SK-N-SH (cell line): ENCODE measurements around the gene LRSAM1. TPM values are rescaled to one million over a fixed set of nuclear protein-coding genes. Genes with fewer than 3 reads are reported as not detected.
A peak's percentile ranks its signal among the peaks of the same experiment; 100 is the strongest.

Experiments
- CTCF ChIA-PET: fragments of 300-600, 350-600 bp; formaldehyde crosslinking; extraction: SDS; loops from one replicate; lab custom pipeline; 2021; lab: Yijun Ruan, JAX
- POLR2A ChIA-PET: fragments of 350-600 bp; sonication (Branson Sonifier 250); formaldehyde crosslinking; extraction: SDS; loops from one replicate; lab custom pipeline; 2020; ENCODE audit warnings: antibody characterized with exemption, inconsistent platforms; lab: Yijun Ruan, JAX
- DNase-seq: peaks from one replicate; pipeline ENCODE4 v3.0.0; 2012
- H2AFZ ChIP-seq: fragments of 200-600 bp; sonication (generic); 2 replicates; pipeline ENCODE4 v1.8.1; 2016; ENCODE audit warnings: antibody characterized with exemption, mild to moderate bottlenecking, low read depth
- H3F3A ChIP-seq: fragments of 200-600 bp; sonication (generic); replicated peaks from 2 replicates; pipeline ENCODE3; 2016; ENCODE audit warnings: antibody characterized with exemption, mild to moderate bottlenecking; ENCODE audit not compliant: insufficient read depth
- H3K27ac ChIP-seq, 2 experiments: fragments of 200-500 bp in 1 of 2; fragments of 200-600 bp in 1 of 2; sonication (Bioruptor generic) in 1 of 2; sonication (generic), shearing (Covaris generic) in 1 of 2; 2 replicates each; pipeline versions ENCODE4 v1.5.1 to v1.6.1; 2014 to 2016; ENCODE audit warnings: low read depth in 2 of 2, inconsistent platforms in 1 of 2, low read length in 1 of 2, mild to moderate bottlenecking in 1 of 2, mixed read lengths in 1 of 2
- H3K27me3 ChIP-seq: fragments of 200-600 bp; sonication (generic), shearing (Covaris generic); 2 replicates; pipeline ENCODE4 v1.6.1; 2016; ENCODE audit warnings: mixed run types; ENCODE audit not compliant: insufficient read depth
- H3K36me3 ChIP-seq, 2 experiments: fragments of 200-500 bp in 1 of 2; fragments of 200-600 bp in 1 of 2; sonication (Bioruptor generic) in 1 of 2; sonication (generic) in 1 of 2; replicated peaks in 1 of 2; 2 replicates each; pipeline versions ENCODE3 to v1.5.1; 2014 to 2016; ENCODE audit warnings: low read length in 1 of 2, mild to moderate bottlenecking in 1 of 2; ENCODE audit not compliant: insufficient read depth in 2 of 2, control insufficient read depth in 1 of 2
- H3K4me1 ChIP-seq, 2 experiments: fragments of 200-500 bp in 1 of 2; fragments of 200-600 bp in 1 of 2; sonication (Bioruptor generic) in 1 of 2; sonication (generic), shearing (Covaris generic) in 1 of 2; 2 replicates each; pipeline versions ENCODE4 v1.5.1 to v1.6.1; 2014 to 2016; ENCODE audit warnings: low read depth in 1 of 2, low read length in 1 of 2, mixed run types in 1 of 2; ENCODE audit not compliant: insufficient read depth in 2 of 2, control insufficient read depth in 1 of 2
- H3K4me2 ChIP-seq: fragments of 200-600 bp; sonication (generic), shearing (Covaris generic); 2 replicates; pipeline ENCODE4 v1.6.1; 2017; ENCODE audit warnings: mixed run types
- H3K4me3 ChIP-seq, 2 experiments: fragments of 200-500 bp in 1 of 2; fragments of 200-600 bp in 1 of 2; sonication (Bioruptor generic) in 1 of 2; sonication (generic), shearing (Covaris generic) in 1 of 2; 2 replicates each; pipeline versions ENCODE4 v1.5.1 to v1.8.1; 2014 to 2016; ENCODE audit warnings: low read depth in 2 of 2, inconsistent platforms in 1 of 2, low read length in 1 of 2, mild to moderate bottlenecking in 1 of 2, mixed read lengths in 1 of 2, moderate library complexity in 1 of 2
- H3K79me2 ChIP-seq: fragments of 200-600 bp; sonication (generic); 2 replicates; pipeline ENCODE4 v1.8.1; 2017; ENCODE audit warnings: mild to moderate bottlenecking; ENCODE audit not compliant: insufficient read depth
- H3K9ac ChIP-seq: fragments of 200-600 bp; sonication (generic); 2 replicates; pipeline ENCODE4 v1.6.1; 2017; ENCODE audit warnings: mixed run types
- H3K9me2 ChIP-seq: fragments of 200-600 bp; sonication (generic); 2 replicates; pipeline ENCODE4 v1.6.1; 2017; ENCODE audit warnings: mixed run types
- H3K9me3 ChIP-seq: fragments of 200-600 bp; sonication (generic); 2 replicates; pipeline ENCODE4 v1.6.1; 2017; ENCODE audit warnings: mixed run types, mild to moderate bottlenecking, moderate library complexity
- H4K20me1 ChIP-seq: fragments of 200-600 bp; sonication (generic); 2 replicates; pipeline ENCODE4 v1.6.1; 2017; ENCODE audit warnings: mild to moderate bottlenecking, mixed run types; ENCODE audit not compliant: insufficient read depth
- CHD2 ChIP-seq: fragments of 150-350 bp; IDR thresholded peaks from 2 replicates; pipeline ENCODE4 v1.6.1; 2018; ENCODE audit warnings: low read length; ENCODE audit not compliant: partially characterized antibody
- CTCF ChIP-seq: fragments of 200-600 bp; sonication (generic); IDR thresholded peaks from 2 replicates; pipeline ENCODE4 v1.6.1; 2017; ENCODE audit warnings: antibody characterized with exemption, mild to moderate bottlenecking, moderate library complexity
- FOSL2 ChIP-seq: IDR thresholded peaks from 2 replicates; pipeline ENCODE4 v1.4.0; 2012; ENCODE audit warnings: low read depth, mild to moderate bottlenecking, moderate library complexity, borderline replicate concordance
- FOXM1 ChIP-seq: IDR thresholded peaks from 2 replicates; pipeline ENCODE4 v1.4.0; 2012; ENCODE audit warnings: low read depth, mild to moderate bottlenecking
- GABPA ChIP-seq: IDR thresholded peaks from 2 replicates; pipeline ENCODE4 v1.4.0; 2012; ENCODE audit warnings: low read depth, mild to moderate bottlenecking
- GATA2 ChIP-seq: sonication (generic); formaldehyde crosslinking; IDR thresholded peaks from 2 replicates; pipeline ENCODE4 v1.5.0; 2020; ENCODE audit warnings: mild to moderate bottlenecking, missing genetic modification reagents
- JUND ChIP-seq: IDR thresholded peaks from 2 replicates; pipeline ENCODE4 v1.4.0; 2012
- MAX ChIP-seq: IDR thresholded peaks from 2 replicates; pipeline ENCODE4 v1.4.0; 2012; ENCODE audit warnings: low read depth
- MEF2A ChIP-seq: IDR thresholded peaks from 2 replicates; pipeline ENCODE4 v1.4.0; 2012; ENCODE audit warnings: low read depth, borderline replicate concordance
- NRF1 ChIP-seq: IDR thresholded peaks from 2 replicates; pipeline ENCODE4 v1.6.1; 2012; ENCODE audit warnings: low read depth, mild to moderate bottlenecking, low read length
- POLR2AphosphoS5 ChIP-seq: IDR thresholded peaks from 2 replicates; pipeline ENCODE4 v1.6.1; 2012; ENCODE audit warnings: low read depth, low read length
- RAD21 ChIP-seq: IDR thresholded peaks from 2 replicates; pipeline ENCODE4 v1.6.1; 2012; ENCODE audit warnings: mild to moderate bottlenecking, low read length
- RCOR1 ChIP-seq: fragments of 150-350 bp; IDR thresholded peaks from 2 replicates; pipeline ENCODE4 v1.6.1; 2017; ENCODE audit warnings: antibody characterized with exemption, low read length
- SMC3 ChIP-seq: IDR thresholded peaks from 2 replicates; pipeline ENCODE4 v1.6.1; 2012; ENCODE audit warnings: low read depth, low read length, improper control_type of control experiment
- TAF1 ChIP-seq: IDR thresholded peaks from 2 replicates; pipeline ENCODE4 v1.6.1; 2012; ENCODE audit warnings: low read depth, mild to moderate bottlenecking, low read length, moderate library complexity, borderline replicate concordance
- YY1 ChIP-seq: IDR thresholded peaks from 2 replicates; pipeline ENCODE4 v1.4.0; 2012; ENCODE audit warnings: low read depth, mild to moderate bottlenecking
- WGBS: methylation state at CpG from one replicate; pipeline ENCODE4 v1.1.6; 2017; ENCODE audit warnings: low lambda C conversion rate; 5-methylcytosine and 5-hydroxymethylcytosine counted together
- polyA plus RNA-seq, 3 experiments: library from polyadenylated mRNA; depleted of rRNA; stranded (reverse); fragments of >200 nt; gene quantifications; 2 replicates each; pipeline ENCODE4 v1.2.3, GENCODE V29; 2012
- TF ChIP-seq, protein P1 (sequence below): IDR thresholded peaks from 2 replicates; pipeline ENCODE4; 2012

The LRSAM1 gene
- polyA plus RNA-seq, 1 of the 3 experiments (the other 2 are of a cell fraction) = 8.0 TPM

DNA sequence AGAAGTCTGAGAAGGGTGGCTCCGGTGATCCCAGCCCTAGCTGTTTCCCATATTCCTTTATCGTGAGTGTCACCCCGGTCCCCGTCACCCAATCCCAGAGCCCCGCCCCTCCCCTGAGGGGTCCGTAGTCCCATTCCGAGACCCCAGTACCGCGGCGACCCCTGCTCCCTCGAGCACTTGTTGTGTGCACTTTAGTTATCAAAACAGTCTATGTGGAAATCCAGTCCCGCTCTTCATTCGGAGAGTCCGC lies 223 bp downstream of the LRSAM1 start:
- 0% methylated on average over 8 of the region's 14 CpGs for WGBS
- Histone ChIP-seq H3K36me3 (peaks cover 31 to 55% of the 10 kb centered on the region in 2 experiments), H3F3A (peaks cover 48% of the 10 kb centered on the region), H3K4me3 (peak overlapping the region; percentile 92 to 99), H3K79me2 (peaks cover 66% of the 10 kb centered on the region), H3K4me2 (peak overlapping the region; percentile 95), H3K27me3 (no peaks in the 10 kb centered on the region), H3K9ac (peak overlapping the region; percentile 95), H3K9me2 (no peaks in the 10 kb centered on the region), H2AFZ (peak overlapping the region; percentile 90), H3K27ac (peak overlapping the region; percentile 77 to 95), H4K20me1 (peaks cover 45% of the 10 kb centered on the region), H3K9me3 (no peaks in the 10 kb centered on the region), H3K4me1 (peaks cover 5 to 40% of the 10 kb centered on the region in 2 experiments; a peak in 3 of 4 replicates)
- TF ChIP-seq MEF2A (no peak), GATA2 (CRISPR knock-in tag) (no peak), SMC3 (no peak), RAD21 (no peak), YY1 (no peak), JUND (no peak), TAF1 (no peak), GABPA (no peak), FOSL2 (no peak), NRF1 (no peak), FOXM1 (no peak), CTCF (no peak), MAX (no peak), POLR2AphosphoS5 (no peak), RCOR1 (no peak), CHD2 (no peak)
- TF ChIP-seq, protein P1, sequence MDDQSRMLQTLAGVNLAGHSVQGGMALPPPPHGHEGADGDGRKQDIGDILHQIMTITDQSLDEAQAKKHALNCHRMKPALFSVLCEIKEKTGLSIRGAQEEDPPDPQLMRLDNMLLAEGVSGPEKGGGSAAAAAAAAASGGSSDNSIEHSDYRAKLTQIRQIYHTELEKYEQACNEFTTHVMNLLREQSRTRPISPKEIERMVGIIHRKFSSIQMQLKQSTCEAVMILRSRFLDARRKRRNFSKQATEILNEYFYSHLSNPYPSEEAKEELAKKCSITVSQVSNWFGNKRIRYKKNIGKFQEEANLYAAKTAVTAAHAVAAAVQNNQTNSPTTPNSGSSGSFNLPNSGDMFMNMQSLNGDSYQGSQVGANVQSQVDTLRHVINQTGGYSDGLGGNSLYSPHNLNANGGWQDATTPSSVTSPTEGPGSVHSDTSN = no peak
- POLR2A ChIA-PET = interaction anchor here (0.5 to 3.2 kb wide), 6 partner anchors 9 to 133 kb away, joined by 3 to 12 read pairs (median 4); partner anchors contain the start of gene SLC2A8
- no peak for DNase-seq
- CTCF ChIA-PET = interaction anchor here (1.9 kb wide), 1 partner anchor 12 kb away, joined by 5 read pairs; no protein-coding TSS in a partner anchor
